Tibial nerve (tissue), 4 donors: ENCODE results near the gene MAG. TPM values are rescaled to one million over a fixed set of nuclear protein-coding genes. Genes with fewer than 3 reads are reported as not detected.

Source experiments
- DNase-seq, 2 donors: peaks; one replicate each; pipeline ENCODE4 v3.0.0-alpha.2; 2019; ENCODE audit warnings: low spot score in 2 of 2
- H3K27ac ChIP-seq, 4 donors: fragments of 200-600 bp; sonication (generic) in 3 of 4; one replicate each; pipeline ENCODE4 v1.5.1; 2017 to 2019; ENCODE audit warnings: mild to moderate bottlenecking in 1 of 4
- H3K27me3 ChIP-seq, 2 donors: fragments of 200-600 bp; sonication (generic) in 1 of 2; one replicate each; pipeline versions ENCODE4 v1.5.1 to v1.6.0; 2017 to 2019
- H3K36me3 ChIP-seq, 3 donors: fragments of 200-600 bp; sonication (generic); one replicate each; pipeline ENCODE4 v1.5.1; 2018 to 2019
- H3K4me1 ChIP-seq, 4 donors: fragments of 200-600 bp; sonication (generic) in 3 of 4; one replicate each; pipeline ENCODE4 v1.5.1; 2017 to 2019
- H3K4me3 ChIP-seq, 4 donors: fragments of 200-600 bp; sonication (generic) in 3 of 4; one replicate each; pipeline ENCODE4 v1.5.1; 2017 to 2019; ENCODE audit warnings: mild to moderate bottlenecking in 1 of 4, moderate library complexity in 1 of 4
- H3K9me3 ChIP-seq, 4 donors: fragments of 200-600 bp; sonication (generic) in 3 of 4; one replicate each; pipeline ENCODE4 v1.5.1; 2017 to 2019
- EP300 ChIP-seq, 2 donors: sonication (generic); formaldehyde crosslinking; IDR thresholded peaks; one replicate each; pipeline ENCODE4 v1.6.1; 2017; ENCODE audit warnings: antibody characterized with exemption in 2 of 2, mild to moderate bottlenecking in 1 of 2
- POLR2A ChIP-seq, 2 donors: fragments of 450-650 bp; IDR thresholded peaks; one replicate each; pipeline ENCODE4 v1.6.1; 2017; ENCODE audit warnings: antibody characterized with exemption in 2 of 2, mild to moderate bottlenecking in 2 of 2, moderate library complexity in 2 of 2
- WGBS, 2 donors: methylation state at CpG; one replicate each; pipeline ENCODE4 v1.1.5; 2018; 5-methylcytosine and 5-hydroxymethylcytosine counted together
- total RNA-seq, 4 donors: library from RNA; depleted of rRNA; stranded (reverse); fragments of >200 nt; gene quantifications; one replicate each; pipeline ENCODE4 v1.1.0, GENCODE V29; 2016
- TF ChIP-seq, protein P1 (sequence below), 5 experiments: fragments of 200-600 bp in 3 of 5; fragments of 450-650 bp in 2 of 5; sonication (generic) in 3 of 5; IDR thresholded peaks; one replicate each; pipeline ENCODE4 v1.5.1; 2016 to 2019; ENCODE audit warnings: antibody characterized with exemption in 5 of 5, mild to moderate bottlenecking in 3 of 5, moderate library complexity in 2 of 5

Gene MAG
- total RNA-seq, 4 donors from 2014 or later: 31.8 to 49.6 (median 38.4) TPM

DNA sequence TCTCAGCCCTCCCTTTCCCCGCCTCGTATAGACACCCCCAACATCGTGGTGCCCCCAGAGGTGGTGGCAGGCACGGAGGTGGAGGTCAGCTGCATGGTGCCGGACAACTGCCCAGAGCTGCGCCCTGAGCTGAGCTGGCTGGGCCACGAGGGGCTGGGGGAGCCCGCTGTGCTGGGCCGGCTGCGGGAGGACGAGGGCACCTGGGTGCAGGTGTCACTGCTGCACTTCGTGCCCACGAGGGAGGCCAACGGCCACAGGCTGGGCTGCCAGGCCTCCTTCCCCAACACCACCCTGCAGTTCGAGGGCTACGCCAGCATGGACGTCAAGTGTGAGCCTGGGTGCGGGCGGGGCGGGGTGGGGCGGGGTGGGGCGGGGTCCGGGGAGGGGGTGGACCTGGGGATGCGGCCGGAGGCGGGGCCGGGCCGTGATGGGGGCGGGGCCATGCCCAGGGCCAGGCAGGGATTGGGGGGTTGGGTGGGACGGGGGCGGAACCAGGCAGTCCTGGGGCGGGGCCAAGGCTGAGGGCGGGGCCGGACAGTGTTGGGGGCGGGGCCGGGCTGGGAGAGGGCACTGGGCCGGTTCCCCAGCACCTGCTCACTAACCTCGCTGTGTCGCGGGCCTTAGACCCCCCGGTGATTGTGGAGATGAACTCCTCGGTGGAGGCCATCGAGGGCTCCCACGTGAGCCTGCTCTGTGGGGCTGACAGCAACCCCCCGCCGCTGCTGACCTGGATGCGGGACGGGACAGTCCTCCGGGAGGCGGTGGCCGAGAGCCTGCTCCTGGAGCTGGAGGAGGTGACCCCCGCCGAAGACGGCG is 7.8 kb downstream of the MAG start:
- Histone ChIP-seq H3K27ac (peak overlapping the region in 3 of 4 donors; percentile 43 to 77 (median 56)), H3K27me3 (peaks cover 0 to 51% of the 10 kb centered on the region in 2 donors), H3K36me3 (no peaks in the 10 kb centered on the region), H3K9me3 (no peaks in the 10 kb centered on the region), H3K4me3 (no peak overlapping the region), H3K4me1 (peaks cover 0 to 17% (median 3%) of the 10 kb centered on the region in 4 donors)
- 59 to 75% methylated on average over 15 to 24 of the region's 55 CpGs for whole genome bisulfite sequencing, 2 donors
- DNase-seq: no peak
- TF ChIP-seq, protein P1, sequence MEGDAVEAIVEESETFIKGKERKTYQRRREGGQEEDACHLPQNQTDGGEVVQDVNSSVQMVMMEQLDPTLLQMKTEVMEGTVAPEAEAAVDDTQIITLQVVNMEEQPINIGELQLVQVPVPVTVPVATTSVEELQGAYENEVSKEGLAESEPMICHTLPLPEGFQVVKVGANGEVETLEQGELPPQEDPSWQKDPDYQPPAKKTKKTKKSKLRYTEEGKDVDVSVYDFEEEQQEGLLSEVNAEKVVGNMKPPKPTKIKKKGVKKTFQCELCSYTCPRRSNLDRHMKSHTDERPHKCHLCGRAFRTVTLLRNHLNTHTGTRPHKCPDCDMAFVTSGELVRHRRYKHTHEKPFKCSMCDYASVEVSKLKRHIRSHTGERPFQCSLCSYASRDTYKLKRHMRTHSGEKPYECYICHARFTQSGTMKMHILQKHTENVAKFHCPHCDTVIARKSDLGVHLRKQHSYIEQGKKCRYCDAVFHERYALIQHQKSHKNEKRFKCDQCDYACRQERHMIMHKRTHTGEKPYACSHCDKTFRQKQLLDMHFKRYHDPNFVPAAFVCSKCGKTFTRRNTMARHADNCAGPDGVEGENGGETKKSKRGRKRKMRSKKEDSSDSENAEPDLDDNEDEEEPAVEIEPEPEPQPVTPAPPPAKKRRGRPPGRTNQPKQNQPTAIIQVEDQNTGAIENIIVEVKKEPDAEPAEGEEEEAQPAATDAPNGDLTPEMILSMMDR (IDR thresholded peaks at IDR 0.05): no peak
- no peak for TF ChIP-seq EP300 (IDR thresholded peaks at IDR 0.05)
- no peak for TF ChIP-seq POLR2A (IDR thresholded peaks at IDR 0.05)

DNA sequence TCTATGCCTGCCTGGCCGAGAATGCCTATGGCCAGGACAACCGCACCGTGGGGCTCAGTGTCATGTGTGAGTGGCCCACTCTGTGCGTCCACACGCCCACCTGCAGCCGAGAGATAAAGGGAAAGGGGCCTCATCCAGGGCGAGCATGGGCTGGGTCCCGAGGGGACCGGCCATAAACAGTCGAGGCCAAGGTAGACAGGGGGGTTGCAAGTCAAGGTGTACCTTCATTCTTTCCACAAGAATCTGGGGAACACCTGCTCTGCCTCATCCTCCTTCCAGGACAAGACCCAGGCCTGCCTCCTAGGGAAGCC is 8.3 kb downstream of the MAG start:
- H3K27me3 ChIP-seq: peaks cover 0 to 49% of the 10 kb centered on the region in 2 donors
- TF ChIP-seq EP300 (IDR thresholded peaks at IDR 0.05) (no peak), POLR2A (IDR thresholded peaks at IDR 0.05) (no peak)

DNA sequence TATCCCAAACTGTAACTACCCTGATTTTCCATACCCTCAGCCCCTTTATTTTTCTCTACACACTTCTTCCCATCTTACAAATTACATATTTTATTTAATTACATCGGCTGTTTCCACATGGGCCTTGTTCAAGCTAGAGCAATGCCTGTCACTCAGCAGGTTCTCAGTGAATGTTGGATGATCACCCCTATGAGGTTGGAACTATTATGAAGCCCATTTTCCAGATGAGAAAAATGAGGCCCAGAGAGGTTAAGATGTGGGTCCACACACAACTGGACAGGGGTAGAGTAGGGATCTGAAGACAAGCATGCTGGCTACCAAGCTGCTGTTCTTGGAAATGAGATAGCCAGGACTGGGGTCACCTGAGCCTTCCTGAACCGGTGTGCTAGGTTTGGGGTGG is 10.0 kb downstream of the MAG start:
- TF ChIP-seq POLR2A (IDR thresholded peaks at IDR 0.05) (no peak), EP300 (IDR thresholded peaks at IDR 0.05) (no peak)
- TF ChIP-seq, protein P1 (IDR thresholded peaks at IDR 0.05): no peak
- H3K27ac ChIP-seq: no peak overlapping the region
- H3K9me3 ChIP-seq: no peaks in the 10 kb centered on the region
- no peaks in the 10 kb centered on the region for H3K36me3 ChIP-seq
- peaks cover 0 to 39% of the 10 kb centered on the region in 2 donors for H3K27me3 ChIP-seq
- H3K4me3 ChIP-seq: no peak overlapping the region
- 83 to 90% methylated on average over 2 of the region's 2 CpGs for WGBS, 2 donors
- DNase-seq: no peak
- peaks cover 0 to 8% (median 3%) of the 10 kb centered on the region in 4 donors for H3K4me1 ChIP-seq

More for the DNA sequence above, 8.3 kb downstream of the MAG start:
- no peak overlapping the region for H3K27ac ChIP-seq
- no peaks in the 10 kb centered on the region for H3K36me3 ChIP-seq
- no peak overlapping the region for H3K4me3 ChIP-seq
- no peak for DNase-seq
- H3K4me1 ChIP-seq: peaks cover 0 to 12% (median 2%) of the 10 kb centered on the region in 4 donors
- H3K9me3 ChIP-seq: no peaks in the 10 kb centered on the region
- 78 to 79% methylated on average over 10 of the region's 10 CpGs for WGBS, 2 donors

DNA sequence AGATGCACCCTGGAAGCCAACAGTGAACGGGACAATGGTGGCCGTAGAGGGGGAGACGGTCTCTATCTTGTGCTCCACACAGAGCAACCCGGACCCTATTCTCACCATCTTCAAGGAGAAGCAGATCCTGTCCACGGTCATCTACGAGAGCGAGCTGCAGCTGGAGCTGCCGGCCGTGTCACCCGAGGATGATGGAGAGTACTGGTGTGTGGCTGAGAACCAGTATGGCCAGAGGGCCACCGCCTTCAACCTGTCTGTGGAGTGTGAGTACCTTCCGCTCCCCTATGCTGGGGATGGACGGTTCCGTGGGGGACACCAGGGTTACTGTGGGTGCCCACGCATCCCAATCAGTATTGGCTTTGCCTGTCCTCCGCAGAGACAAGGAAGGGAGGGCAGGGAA is 10.5 kb downstream of the MAG start:
- WGBS, 2 donors: 81 to 89% methylated on average over 10 to 16 of the region's 16 CpGs
- Histone ChIP-seq H3K9me3 (no peaks in the 10 kb centered on the region), H3K27ac (no peak overlapping the region), H3K27me3 (peaks cover 0 to 34% of the 10 kb centered on the region in 2 donors), H3K4me3 (no peak overlapping the region), H3K4me1 (peaks cover 0 to 13% (median 5%) of the 10 kb centered on the region in 4 donors), H3K36me3 (no peaks in the 10 kb centered on the region)
- TF ChIP-seq POLR2A (IDR thresholded peaks at IDR 0.05): no peak
- no peak for DNase-seq

DNA sequence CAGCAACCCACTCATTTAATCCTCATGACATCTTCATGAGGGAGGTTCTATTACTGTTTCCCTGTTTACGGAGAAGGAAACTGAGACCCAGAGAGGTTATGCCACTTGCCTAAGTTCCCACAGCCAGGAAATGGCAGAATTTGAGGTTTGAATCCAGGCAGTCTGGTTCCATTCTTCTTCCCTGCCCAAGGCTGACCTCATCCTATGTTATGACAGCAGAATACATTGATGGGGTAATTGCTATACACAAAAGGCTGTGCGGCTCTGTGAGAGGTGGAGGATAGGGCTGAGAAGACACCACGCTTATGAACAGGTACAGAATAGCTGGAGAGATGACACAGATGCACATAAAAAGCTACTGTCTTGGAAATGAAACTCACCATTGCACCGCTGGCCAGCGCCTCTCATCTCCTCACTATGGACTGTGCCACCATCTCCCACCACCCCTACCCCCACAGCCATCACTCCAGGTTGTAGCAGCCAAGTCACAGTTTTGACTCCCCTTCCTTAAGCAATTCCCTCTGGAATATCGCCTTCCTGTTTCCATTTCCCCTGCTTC is 11.5 kb downstream of the MAG start:
- 79 to 88% methylated on average over 6 of the region's 6 CpGs for WGBS, 2 donors
- Histone ChIP-seq H3K9me3 (no peaks in the 10 kb centered on the region), H3K27ac (no peak overlapping the region), H3K4me1 (peaks cover 0 to 23% (median 5%) of the 10 kb centered on the region in 4 donors), H3K4me3 (no peak overlapping the region), H3K27me3 (peaks cover 0 to 27% of the 10 kb centered on the region in 2 donors), H3K36me3 (no peaks in the 10 kb centered on the region)
- no peak for DNase-seq
- TF ChIP-seq EP300 (IDR thresholded peaks at IDR 0.05): no peak
- TF ChIP-seq, protein P1 (IDR thresholded peaks at IDR 0.05): no peak
- TF ChIP-seq POLR2A (IDR thresholded peaks at IDR 0.05): no peak

GRCh38 chr19:35304036-35304435 is 12.1 kb downstream of the MAG start:
- DNase-seq: no peak
- H3K27me3 ChIP-seq: peaks cover 0 to 24% of the 10 kb centered on the region in 2 donors
- no peaks in the 10 kb centered on the region for H3K9me3 ChIP-seq
- no peaks in the 10 kb centered on the region for H3K36me3 ChIP-seq
- H3K27ac ChIP-seq: no peak overlapping the region
- no peak for TF ChIP-seq POLR2A (IDR thresholded peaks at IDR 0.05)
- TF ChIP-seq EP300 (IDR thresholded peaks at IDR 0.05): no peak
- H3K4me3 ChIP-seq: no peak overlapping the region
- WGBS, 2 donors: 75% methylated on average over 11 of the region's 11 CpGs
- peaks cover 0 to 29% (median 5%) of the 10 kb centered on the region in 4 donors for H3K4me1 ChIP-seq
